ENCODE measurements around the gene PLOD2. TPM values are rescaled to one million over a fixed set of nuclear protein-coding genes. Genes with fewer than 3 reads are reported as not detected.

The PLOD2 gene
- total and polyA plus RNA-seq, 2 of the 8 experiments (the other 6 are each of a cell fraction or from before 2014, with no cell fraction given), result 4.0 to 28.7 TPM

GRCh38 chr3:146156666-146157314 is 4.2 kb downstream of the PLOD2 start (continued):
- no peak for TF ChIP-seq MAFK (IDR thresholded peaks at IDR 0.05; ENCODE audit: low read depth, low read length)

Data from H1 (cell line).